ENCODE measurements around the gene CYB5A.

DNA sequence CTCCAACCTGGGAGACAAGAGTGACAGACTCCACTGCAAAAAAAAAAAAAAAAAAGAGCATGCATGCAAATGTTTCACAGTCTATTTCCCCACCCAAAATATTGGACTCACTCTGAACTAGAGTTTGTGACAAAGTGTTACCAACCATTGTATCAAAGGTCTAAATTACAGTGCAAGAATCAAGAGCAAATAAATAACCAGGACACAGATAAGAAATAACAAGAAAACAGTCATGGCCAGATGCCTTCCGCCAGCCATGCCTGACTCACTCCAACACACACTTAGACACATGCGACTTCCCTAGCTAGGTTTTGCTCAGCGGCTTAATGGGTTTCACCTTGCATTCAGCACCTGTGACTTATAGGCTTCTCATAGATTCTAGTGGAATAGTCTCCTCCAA, 62.8 kb downstream of the CYB5A start:
- TF ChIP-seq, protein P1, sequence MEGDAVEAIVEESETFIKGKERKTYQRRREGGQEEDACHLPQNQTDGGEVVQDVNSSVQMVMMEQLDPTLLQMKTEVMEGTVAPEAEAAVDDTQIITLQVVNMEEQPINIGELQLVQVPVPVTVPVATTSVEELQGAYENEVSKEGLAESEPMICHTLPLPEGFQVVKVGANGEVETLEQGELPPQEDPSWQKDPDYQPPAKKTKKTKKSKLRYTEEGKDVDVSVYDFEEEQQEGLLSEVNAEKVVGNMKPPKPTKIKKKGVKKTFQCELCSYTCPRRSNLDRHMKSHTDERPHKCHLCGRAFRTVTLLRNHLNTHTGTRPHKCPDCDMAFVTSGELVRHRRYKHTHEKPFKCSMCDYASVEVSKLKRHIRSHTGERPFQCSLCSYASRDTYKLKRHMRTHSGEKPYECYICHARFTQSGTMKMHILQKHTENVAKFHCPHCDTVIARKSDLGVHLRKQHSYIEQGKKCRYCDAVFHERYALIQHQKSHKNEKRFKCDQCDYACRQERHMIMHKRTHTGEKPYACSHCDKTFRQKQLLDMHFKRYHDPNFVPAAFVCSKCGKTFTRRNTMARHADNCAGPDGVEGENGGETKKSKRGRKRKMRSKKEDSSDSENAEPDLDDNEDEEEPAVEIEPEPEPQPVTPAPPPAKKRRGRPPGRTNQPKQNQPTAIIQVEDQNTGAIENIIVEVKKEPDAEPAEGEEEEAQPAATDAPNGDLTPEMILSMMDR (IDR thresholded peaks at IDR 0.05), result no peak
- no peak for TF ChIP-seq POLR2A (IDR thresholded peaks at IDR 0.05)

All from uterus (tissue), 2 donors.